Skeletal muscle satellite cell (primary cell): ENCODE data around the gene MRPS27.

Source experiments
- H3K27me3 ChIP-seq: 2 replicates; pipeline ENCODE4 v1.7.0; 2013; ENCODE audit warnings: low read length; ENCODE audit not compliant: control insufficient read depth, insufficient read depth
- H3K36me3 ChIP-seq: 2 replicates; pipeline ENCODE4 v1.7.0; 2013; ENCODE audit warnings: mild to moderate bottlenecking, control low read depth, low read length; ENCODE audit not compliant: insufficient read depth
- H3K4me1 ChIP-seq: 2 replicates; pipeline ENCODE4 v1.7.0; 2013; ENCODE audit warnings: low read length; ENCODE audit not compliant: control insufficient read depth, insufficient read depth
- H3K4me2 ChIP-seq: 2 replicates; pipeline ENCODE4 v1.7.0; 2013; ENCODE audit warnings: mild to moderate bottlenecking, low read length
- H3K4me3 ChIP-seq: 2 replicates; pipeline ENCODE4 v1.7.0; 2013; ENCODE audit warnings: low read length
- H3K9ac ChIP-seq: 2 replicates; pipeline ENCODE4 v1.7.0; 2013; ENCODE audit warnings: mild to moderate bottlenecking, low read depth, low read length, moderate library complexity
- H3K9me3 ChIP-seq: replicated peaks from 2 replicates; pipeline ENCODE4 v1.7.0; 2013; ENCODE audit warnings: mild to moderate bottlenecking, control low read depth, low read length

The MRPS27 gene

DNA sequence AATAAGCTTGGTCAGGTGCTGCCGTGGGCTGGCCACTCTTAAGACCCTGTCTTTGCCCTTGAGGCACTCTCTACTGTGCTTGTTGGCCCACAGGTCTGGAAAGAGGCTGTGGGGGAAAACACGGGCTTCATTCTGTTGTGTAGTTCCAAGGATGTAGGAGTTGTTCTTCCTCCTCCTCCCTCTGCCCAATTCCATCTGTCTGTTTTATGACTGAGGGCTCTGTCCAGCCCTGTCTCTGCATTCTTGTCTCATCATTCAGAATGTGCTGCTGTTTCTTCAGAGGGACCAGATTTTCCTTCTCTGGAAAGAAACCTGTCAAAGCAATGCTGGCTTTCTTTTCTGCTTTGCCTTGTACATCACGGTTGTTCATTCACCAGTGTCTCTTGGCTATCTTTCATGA lies 128.6 kb downstream of the MRPS27 start:
- H3K9me3 ChIP-seq, result no peaks in the 10 kb centered on the region
- H3K4me1 ChIP-seq, result no peaks in the 10 kb centered on the region

DNA sequence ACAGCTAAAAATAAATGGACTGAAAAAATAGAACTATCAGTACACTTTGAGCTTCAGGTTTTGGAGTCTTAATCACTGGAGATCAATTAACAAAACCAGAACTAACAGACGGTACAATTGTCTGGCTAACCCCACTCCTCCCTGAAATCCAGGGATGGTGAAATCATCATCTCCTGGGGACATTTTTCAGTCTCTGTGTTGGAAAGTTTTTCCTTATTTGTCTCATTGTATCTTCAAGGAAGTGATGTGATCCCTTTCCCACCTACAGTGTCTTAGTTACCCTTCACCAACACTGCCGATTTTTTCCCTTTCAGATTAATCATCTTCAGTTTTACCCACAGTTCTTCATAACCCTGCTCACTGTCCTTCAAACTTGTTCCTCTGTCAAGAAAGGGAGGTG lies 130.9 kb downstream of the MRPS27 start:
- Histone ChIP-seq H3K36me3 (peaks cover 87% of the 10 kb centered on the region), H3K9ac (no peak overlapping the region), H3K4me1 (peaks cover 7% of the 10 kb centered on the region), H3K9me3 (no peaks in the 10 kb centered on the region), H3K27me3 (no peaks in the 10 kb centered on the region), H3K4me2 (no peak overlapping the region), H3K4me3 (no peak overlapping the region)

More for the DNA sequence above, 128.6 kb downstream of the MRPS27 start:
- Histone ChIP-seq H3K36me3 (peaks cover 87% of the 10 kb centered on the region), H3K9ac (no peak overlapping the region), H3K27me3 (no peaks in the 10 kb centered on the region), H3K4me2 (no peak overlapping the region), H3K4me3 (no peak overlapping the region)

DNA sequence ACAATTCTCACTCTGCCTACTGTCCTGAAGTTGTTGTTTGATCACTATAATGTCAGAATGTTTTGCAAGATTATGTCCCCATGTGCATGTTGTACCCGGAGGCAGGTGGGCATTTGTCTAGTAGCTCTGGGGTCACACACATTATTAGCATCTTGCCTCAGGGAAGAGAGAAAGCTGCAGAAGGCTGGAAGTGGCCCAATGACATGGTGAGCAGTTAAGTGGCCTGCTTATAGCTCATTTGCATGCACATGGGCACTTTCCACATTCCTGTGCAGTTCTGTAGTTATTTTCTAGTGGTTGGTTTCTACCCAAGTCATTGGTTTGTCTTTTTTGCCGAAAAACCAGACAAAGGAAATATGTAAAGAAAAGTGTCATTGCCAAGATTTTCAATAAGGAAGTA lies 131.9 kb downstream of the MRPS27 start:
- no peak overlapping the region for H3K4me3 ChIP-seq
- no peaks in the 10 kb centered on the region for H3K27me3 ChIP-seq
- H3K9ac ChIP-seq, result no peak overlapping the region
- H3K36me3 ChIP-seq, result peaks cover 91% of the 10 kb centered on the region
- H3K4me1 ChIP-seq, result peaks cover 7% of the 10 kb centered on the region
- H3K9me3 ChIP-seq, result no peaks in the 10 kb centered on the region
- no peak overlapping the region for H3K4me2 ChIP-seq

DNA sequence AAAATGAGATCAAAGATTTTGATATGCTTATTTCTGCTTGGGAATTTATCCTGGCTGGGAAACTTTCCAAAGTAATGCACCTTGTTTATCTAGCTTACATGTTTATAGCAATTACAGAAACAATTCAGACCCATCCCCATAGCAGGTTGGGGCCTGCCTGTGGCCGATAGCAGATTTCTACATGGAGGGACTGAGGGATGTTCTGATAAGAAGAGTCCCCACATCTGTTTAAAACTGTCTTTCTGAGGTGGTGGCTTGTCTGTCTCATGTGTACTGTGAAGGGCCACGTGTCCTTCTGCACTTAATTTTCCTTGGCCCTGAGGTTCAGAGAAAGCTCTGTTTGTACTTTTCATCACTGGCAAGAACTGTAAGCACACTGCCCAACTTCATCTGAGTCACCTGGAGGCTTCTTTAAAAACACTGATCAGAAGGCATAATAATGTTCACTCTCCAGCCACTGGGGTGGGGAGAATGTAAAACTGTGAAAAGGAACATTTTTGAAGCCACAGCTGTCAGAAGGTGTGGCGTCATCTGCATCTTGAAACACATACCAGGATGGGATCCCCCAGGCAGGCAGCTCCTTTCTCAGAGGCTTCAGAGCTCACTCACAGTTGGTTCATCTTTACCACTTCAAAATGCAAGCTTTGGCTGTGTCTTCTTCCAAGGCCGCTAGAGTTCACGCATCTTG lies 132.5 kb downstream of the MRPS27 start:
- Histone ChIP-seq H3K36me3 (peaks cover 86% of the 10 kb centered on the region), H3K9me3 (no peaks in the 10 kb centered on the region), H3K4me1 (peaks cover 12% of the 10 kb centered on the region), H3K4me2 (no peak overlapping the region), H3K9ac (no peak overlapping the region), H3K27me3 (no peaks in the 10 kb centered on the region), H3K4me3 (no peak overlapping the region)

DNA sequence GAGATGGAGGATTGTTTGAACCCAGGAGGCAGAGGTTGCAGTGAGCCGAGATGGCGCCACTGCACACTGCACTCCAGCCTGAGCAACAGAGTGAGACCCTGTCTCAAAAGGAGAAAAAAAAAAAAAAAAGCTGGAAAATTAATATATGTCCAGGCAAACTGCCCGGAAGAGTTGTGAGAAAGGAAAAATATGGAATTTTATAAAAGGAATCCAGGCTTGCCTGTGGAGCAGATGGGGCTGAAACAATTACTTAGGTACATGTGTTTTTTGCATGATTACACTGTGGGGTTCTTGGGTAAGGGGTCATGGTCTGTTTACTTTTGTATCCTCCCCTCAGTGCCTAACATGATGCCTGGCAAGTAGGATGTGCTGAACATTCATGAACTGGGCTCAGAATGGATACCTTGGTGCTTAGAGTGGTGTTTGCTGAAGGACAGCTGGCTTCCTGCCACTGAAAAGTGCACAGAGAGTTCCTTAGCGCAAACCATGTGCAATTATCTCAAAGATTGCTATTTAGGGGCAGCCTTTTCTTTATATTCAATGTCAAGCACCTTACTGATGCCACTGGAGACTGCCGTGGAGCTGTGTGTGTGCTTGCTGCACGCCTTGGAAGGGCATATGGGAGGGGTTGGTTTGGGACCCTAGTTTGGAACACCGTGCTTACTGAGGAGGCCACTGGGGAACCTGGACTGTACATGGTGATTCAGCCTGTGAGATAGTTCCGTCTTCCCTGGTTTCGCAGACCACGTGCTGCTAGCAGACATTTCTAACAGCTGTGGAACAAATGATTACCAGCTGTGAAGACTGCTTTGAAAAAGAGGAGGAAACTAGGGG lies 134.3 kb downstream of the MRPS27 start:
- no peak overlapping the region for H3K4me3 ChIP-seq
- H3K36me3 ChIP-seq, result peaks cover 73% of the 10 kb centered on the region
- H3K4me2 ChIP-seq, result no peak overlapping the region
- no peaks in the 10 kb centered on the region for H3K27me3 ChIP-seq
- H3K4me1 ChIP-seq, result peaks cover 22% of the 10 kb centered on the region
- no peaks in the 10 kb centered on the region for H3K9me3 ChIP-seq
- no peak overlapping the region for H3K9ac ChIP-seq

DNA sequence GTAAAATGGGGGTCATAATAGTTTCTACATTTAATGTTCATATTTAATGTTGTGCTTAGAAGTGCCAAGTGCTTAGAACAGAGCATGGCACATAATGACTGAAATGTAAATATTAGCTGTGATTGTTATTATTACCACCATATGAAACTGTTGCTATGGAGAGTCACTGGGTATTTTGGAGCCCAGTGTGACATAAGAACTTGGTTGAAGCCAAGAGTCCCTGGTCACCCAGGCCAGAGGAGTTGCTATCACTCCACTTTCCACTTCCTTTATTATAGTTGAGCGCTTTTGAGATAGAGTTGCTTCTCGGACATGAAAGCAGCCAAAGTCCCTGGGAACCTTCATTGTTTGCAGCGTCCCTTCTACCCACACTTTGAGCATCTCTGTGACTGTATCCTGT lies 135.6 kb downstream of the MRPS27 start:
- Histone ChIP-seq H3K36me3 (peaks cover 63% of the 10 kb centered on the region), H3K27me3 (no peaks in the 10 kb centered on the region), H3K4me3 (no peak overlapping the region), H3K9ac (no peak overlapping the region), H3K4me2 (no peak overlapping the region), H3K4me1 (peaks cover 35% of the 10 kb centered on the region), H3K9me3 (no peaks in the 10 kb centered on the region)

DNA sequence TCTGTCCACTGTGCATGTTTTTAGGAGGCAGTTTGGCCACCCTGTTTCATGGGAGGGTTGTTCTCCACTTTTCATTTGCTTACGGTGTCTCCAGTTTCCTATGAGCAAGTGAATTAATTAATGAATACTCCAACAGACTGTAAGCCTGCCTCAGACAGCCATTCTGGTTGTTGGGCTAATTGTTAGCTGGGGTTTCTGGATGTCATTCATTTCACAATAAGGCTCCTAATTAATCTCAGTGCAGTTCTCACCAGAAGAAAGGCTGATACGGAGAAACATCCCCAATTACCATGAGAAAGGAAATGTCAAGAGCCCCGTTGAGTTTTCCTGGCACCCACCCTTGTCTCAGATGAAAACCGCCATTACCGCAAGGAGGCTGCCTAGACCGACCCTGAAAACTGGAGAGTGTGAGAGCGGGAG lies 136.9 kb downstream of the MRPS27 start:
- Histone ChIP-seq H3K4me2 (no peak overlapping the region), H3K27me3 (no peaks in the 10 kb centered on the region), H3K36me3 (peaks cover 50% of the 10 kb centered on the region), H3K4me3 (no peak overlapping the region), H3K9me3 (no peaks in the 10 kb centered on the region), H3K9ac (no peak overlapping the region), H3K4me1 (peaks cover 46% of the 10 kb centered on the region)

DNA sequence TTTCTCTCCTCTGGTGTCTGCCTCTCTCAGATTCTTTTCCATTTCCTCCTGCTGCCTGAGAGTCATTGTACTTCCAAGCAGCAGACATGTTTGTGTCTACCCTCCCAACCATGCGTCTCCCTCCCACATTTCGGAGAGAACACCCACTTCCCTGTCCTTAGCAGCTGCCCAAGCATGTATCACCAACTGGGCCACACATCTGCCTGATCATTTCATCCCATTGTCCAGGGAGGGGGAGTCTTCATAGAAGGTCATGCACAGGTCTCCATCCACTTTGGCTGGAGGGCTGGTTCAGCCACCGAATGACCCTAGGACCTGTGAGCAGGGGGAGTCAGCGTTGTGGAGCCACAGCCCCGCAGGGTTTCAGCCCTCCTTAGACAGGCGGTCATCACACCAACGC lies 137.4 kb downstream of the MRPS27 start:
- Histone ChIP-seq H3K4me2 (peak overlapping the region; percentile 20), H3K4me3 (no peak overlapping the region), H3K4me1 (peaks cover 47% of the 10 kb centered on the region), H3K9me3 (no peaks in the 10 kb centered on the region), H3K36me3 (peaks cover 45% of the 10 kb centered on the region), H3K27me3 (no peaks in the 10 kb centered on the region), H3K9ac (no peak overlapping the region)

DNA sequence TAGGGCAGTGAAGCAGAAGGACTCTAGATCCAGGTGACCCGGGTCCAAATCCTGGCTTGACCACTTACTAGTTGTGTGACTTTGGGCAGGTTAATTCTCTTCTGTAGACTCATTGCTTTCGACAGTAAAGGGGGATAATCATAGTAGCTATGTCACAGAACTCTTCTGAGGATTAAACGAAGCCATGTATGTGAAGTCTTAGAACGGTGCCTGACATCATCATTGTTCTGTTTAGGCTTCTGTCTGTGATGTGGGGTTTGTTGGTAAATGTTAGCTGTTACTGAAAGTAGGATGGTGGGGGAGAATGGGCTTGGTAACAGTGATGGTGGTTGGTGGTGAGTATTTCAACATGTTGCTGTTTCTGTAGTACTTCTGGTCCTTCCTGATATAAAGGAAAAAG lies 139.1 kb downstream of the MRPS27 start:
- H3K4me1 ChIP-seq, result peaks cover 43% of the 10 kb centered on the region
- H3K4me3 ChIP-seq, result peak overlapping the region; percentile 66

DNA sequence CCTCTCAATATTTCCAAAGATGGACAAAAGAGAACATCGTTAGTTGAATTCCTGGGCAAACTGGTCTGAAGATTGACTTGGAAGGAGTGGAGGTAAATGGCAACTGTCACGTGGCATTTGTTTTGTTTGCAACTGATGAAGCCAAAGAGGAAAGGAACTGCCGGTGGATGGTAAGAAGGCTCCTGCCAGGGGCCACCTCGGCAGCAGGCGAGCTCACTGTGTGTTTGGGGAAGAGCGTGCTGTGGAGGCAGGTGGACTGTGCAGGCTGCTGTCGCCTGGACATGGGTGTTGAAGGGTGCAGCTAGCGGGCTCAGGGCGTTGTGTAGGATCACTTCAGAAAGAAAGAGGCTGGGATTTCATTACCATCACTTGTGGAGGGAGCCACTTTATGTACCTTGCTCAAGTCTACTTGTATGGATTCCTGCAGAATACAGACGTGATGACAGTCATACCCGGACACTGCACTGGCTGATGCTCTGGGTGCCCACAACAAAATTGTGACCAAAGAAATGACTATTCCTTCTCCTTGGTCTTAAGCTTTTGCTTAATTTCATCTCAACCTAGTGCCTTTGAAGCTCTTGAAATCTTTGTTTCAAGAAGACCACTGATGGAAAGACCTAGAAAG lies 140.1 kb downstream of the MRPS27 start:
- peak overlapping the region; percentile 81 for H3K9ac ChIP-seq
- H3K4me3 ChIP-seq, result peak overlapping the region; percentile 66

More for the DNA sequence above, 139.1 kb downstream of the MRPS27 start:
- H3K9me3 ChIP-seq, result no peaks in the 10 kb centered on the region
- no peaks in the 10 kb centered on the region for H3K27me3 ChIP-seq
- peaks cover 44% of the 10 kb centered on the region for H3K36me3 ChIP-seq
- H3K4me2 ChIP-seq, result peak overlapping the region; percentile 78
- peak overlapping the region; percentile 81 for H3K9ac ChIP-seq

DNA sequence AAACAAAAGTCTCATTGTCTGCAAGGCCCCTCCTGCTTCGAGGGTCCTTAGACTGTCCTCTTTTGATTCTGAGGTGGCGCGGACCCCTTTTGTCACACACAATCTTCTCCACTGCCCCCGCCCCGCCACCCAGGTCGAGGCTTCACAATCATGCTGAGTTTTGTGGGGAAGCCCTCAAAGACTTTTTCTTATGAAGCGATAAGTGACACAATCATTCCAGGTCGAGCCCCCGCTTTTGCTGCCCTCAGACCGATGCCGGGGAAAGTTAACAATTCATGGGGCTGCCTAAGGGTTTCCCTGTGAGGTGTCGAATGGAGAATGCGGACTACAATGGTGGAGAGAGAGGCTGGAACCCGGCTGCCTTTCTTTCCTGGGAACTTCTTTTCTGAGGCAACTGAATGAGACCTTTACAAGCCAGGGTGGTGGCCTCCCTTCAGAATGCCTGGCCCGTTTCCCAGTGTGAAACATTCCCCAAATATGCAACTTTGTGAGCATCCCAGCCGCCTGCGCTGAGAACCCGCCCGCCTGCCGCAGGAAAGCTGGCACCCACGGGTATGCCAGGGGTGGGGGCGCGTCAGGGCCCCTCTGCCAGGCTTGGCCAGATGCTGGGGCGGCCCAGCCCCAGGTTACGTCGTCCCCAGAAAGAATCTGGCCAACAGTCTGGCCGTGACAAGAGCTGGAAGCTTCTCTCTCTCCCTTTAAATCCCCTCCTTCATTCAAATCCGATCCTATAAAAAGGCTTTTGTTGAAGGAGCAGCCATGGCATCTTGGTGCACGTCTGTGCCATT lies 140.8 kb downstream of the MRPS27 start:
- H3K27me3 ChIP-seq, result no peaks in the 10 kb centered on the region

More for the DNA sequence above, 140.1 kb downstream of the MRPS27 start:
- H3K4me1 ChIP-seq, result peaks cover 40% of the 10 kb centered on the region
- peak overlapping the region; percentile 78 for H3K4me2 ChIP-seq
- H3K9me3 ChIP-seq, result no peaks in the 10 kb centered on the region
- H3K27me3 ChIP-seq, result no peaks in the 10 kb centered on the region
- H3K36me3 ChIP-seq, result peaks cover 37% of the 10 kb centered on the region

More for the DNA sequence above, 140.8 kb downstream of the MRPS27 start:
- Histone ChIP-seq H3K4me1 (peaks cover 40% of the 10 kb centered on the region), H3K9me3 (no peaks in the 10 kb centered on the region), H3K9ac (peak overlapping the region; percentile 81), H3K4me3 (peak overlapping the region; percentile 66), H3K4me2 (peak overlapping the region; percentile 78), H3K36me3 (peaks cover 33% of the 10 kb centered on the region)
